WTC11 (cell line): Measurements from ENCODE around the gene ARHGEF1. TPM values are rescaled to one million over a fixed set of nuclear protein-coding genes. Genes with fewer than 3 reads are reported as not detected.

Experiments used
- AFF4 ChIP-seq: sonication (generic); formaldehyde crosslinking; IDR thresholded peaks from 2 replicates; pipeline ENCODE4 v1.8.1; 2023; ENCODE audit warnings: mild to moderate bottlenecking, missing genetic modification reagents, borderline replicate concordance
- ARID4B ChIP-seq: sonication (generic); formaldehyde crosslinking; IDR thresholded peaks from 2 replicates; pipeline ENCODE4 v1.8.0; 2023; ENCODE audit warnings: missing genetic modification reagents, mild to moderate bottlenecking, borderline replicate concordance
- CREB1 ChIP-seq: sonication (generic); formaldehyde crosslinking; IDR thresholded peaks from 2 replicates; pipeline ENCODE4 v1.8.0; 2023; ENCODE audit warnings: mild to moderate bottlenecking, missing genetic modification reagents
- E2F4 ChIP-seq: sonication (generic); formaldehyde crosslinking; IDR thresholded peaks from 2 replicates; pipeline ENCODE4 v1.8.1; 2022; ENCODE audit warnings: low read depth, mild to moderate bottlenecking, moderate library complexity, missing genetic modification reagents, borderline replicate concordance
- MXD4 ChIP-seq: fragments of 250-450 bp; sonication (Bioruptor Pico); IDR thresholded peaks from 2 replicates; pipeline ENCODE4 v1.8.0; 2021; ENCODE audit warnings: mild to moderate bottlenecking, moderate library complexity, borderline replicate concordance
- NR1H2 ChIP-seq: sonication (generic); formaldehyde crosslinking; IDR thresholded peaks from 2 replicates; pipeline ENCODE4 v1.9.0; 2021; ENCODE audit warnings: mild to moderate bottlenecking, moderate library complexity, missing genetic modification reagents
- PRDM15 ChIP-seq: sonication (generic); formaldehyde crosslinking; IDR thresholded peaks from 2 replicates; pipeline ENCODE4 v1.8.0; 2022; ENCODE audit warnings: missing genetic modification reagents
- TP53 ChIP-seq: sonication (generic); formaldehyde crosslinking; IDR thresholded peaks from 2 replicates; pipeline ENCODE4 v1.8.1; 2023; ENCODE audit warnings: mild to moderate bottlenecking, missing genetic modification reagents
- ZNF232 ChIP-seq: sonication (generic); formaldehyde crosslinking; IDR thresholded peaks from 2 replicates; pipeline ENCODE4 v1.8.0; 2022; ENCODE audit warnings: mild to moderate bottlenecking, missing genetic modification reagents
- ZNF423 ChIP-seq: fragments of 250-450 bp; sonication (Bioruptor Pico); IDR thresholded peaks from 2 replicates; pipeline ENCODE4 v2.1.2; 2022; ENCODE audit warnings: mild to moderate bottlenecking, moderate library complexity
- ZNF512 ChIP-seq: sonication (generic); formaldehyde crosslinking; IDR thresholded peaks from 2 replicates; pipeline ENCODE4 v1.8.1; 2022; ENCODE audit warnings: missing genetic modification reagents, borderline replicate concordance
- total RNA-seq: library from RNA; stranded (reverse); gene quantifications from 3 replicates; pipeline ENCODE4 v1.2.3, GENCODE V29; 2021

The ARHGEF1 gene
- total RNA-seq, 1 experiment from 2014 or later, result 102 TPM

- TF ChIP-seq PRDM15 (CRISPR knock-in tag) (no peak), E2F4 (CRISPR knock-in tag) (no peak), AFF4 (CRISPR knock-in tag) (no peak), NR1H2 (CRISPR knock-in tag) (no peak), ZNF232 (no peak), TP53 (CRISPR knock-in tag) (no peak), MXD4 (CRISPR knock-in tag) (no peak), ARID4B (CRISPR knock-in tag) (no peak), ZNF423 (no peak), ZNF512 (CRISPR knock-in tag) (no peak), CREB1 (CRISPR knock-in tag) (no peak)
Measured at GRCh38 chr19:41871573-41872383, 11.2 kb upstream of the ARHGEF1 start (continued).
